HG02759 (cell line): ENCODE data around the gene ACADSB.

Experiments used
- ATAC-seq: cut with Tn5 transposase; IDR thresholded peaks from one replicate; pipeline ENCODE4 v1.9.1; 2021; ENCODE audit warnings: mild to moderate bottlenecking, moderate library complexity; ENCODE audit not compliant: unreplicated experiment

The ACADSB gene

DNA sequence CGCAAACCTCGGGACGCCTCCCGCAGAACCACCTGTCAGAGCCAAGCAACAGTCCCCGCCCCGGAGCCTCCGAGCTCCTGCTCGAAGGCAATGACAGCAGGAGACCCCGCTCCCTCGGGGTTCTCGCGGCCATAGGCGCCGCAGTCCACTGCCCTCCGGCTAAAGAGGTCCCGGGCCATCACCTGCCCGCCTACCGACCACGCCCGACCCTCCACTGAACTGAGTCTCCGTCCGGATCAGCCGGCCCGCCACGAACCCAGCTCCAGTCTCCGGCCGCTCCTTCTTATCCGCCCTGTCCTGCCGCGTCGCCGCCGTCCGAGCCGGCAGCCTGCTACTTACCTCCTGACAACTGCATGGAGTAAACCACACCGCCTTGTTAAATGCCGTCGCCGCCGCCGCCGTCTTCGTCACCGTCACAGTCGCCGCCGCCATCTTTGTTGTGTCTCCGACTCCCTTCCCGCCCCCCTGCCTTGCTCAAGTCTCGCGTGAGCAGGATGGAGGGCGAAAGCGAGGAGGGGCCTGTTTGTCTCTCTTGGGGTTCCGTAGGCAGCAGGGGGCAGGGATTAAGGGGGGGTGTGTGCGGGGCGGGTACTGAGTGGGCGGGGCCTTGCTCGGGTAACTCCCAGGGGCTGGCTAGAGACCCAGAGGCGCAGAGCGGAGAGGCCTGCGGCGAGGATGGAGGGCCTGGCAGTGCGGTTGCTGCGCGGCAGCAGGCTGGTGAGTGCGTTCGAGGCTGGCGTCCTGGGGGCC, at the start of gene ACADSB, which contains the start of gene IKZF5:
Gene ACADSB, plus strand, starts transcription at position 652 of the 750 bp plus-strand sequence. Its CDS starts 24 bp downstream, at position 676.
Gene IKZF5, minus strand, starts transcription at position 441 of the 750 bp plus-strand sequence. CDS start 10,170 bp downstream, outside the sequence.
- ATAC-seq: peak; percentile 89

DNA sequence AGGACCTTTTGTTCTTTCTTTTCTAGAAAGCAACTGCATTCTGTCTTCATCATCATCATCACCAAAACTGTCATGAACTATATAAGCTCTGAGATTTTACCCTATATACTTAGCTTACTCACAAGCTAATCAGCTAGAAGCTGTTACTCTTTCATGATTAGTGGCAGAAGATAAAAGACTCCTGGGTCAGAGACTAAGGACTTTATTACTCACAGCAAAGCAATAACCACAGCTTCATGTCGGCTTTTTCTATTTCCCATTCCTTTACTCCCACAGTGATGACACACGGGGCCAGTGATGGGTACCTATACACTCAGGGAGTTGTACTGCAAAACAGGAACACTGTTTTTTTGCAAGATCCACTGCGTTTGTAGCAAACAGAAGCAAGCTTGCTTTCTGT, 46.4 kb upstream of the ACADSB start:
- no peak for ATAC-seq

DNA sequence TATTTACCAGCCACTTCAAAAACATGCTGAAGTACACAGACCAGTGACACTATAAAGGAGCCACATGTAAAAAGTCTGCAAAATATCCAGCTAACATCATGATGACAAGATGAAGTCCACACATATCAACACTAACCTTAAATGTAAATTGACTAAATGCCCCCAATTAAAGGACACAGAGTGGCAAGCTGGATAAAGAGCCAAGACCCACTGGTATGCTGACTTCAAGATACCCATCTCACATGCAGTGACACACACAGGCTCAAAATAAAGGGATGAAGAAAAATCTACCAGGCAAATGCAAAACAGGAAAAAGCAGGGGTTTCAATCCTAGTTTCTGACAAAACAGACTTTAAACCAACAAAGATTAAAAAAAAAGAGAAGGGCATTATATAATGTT, 41.9 kb upstream of the ACADSB start:
- ATAC-seq: no peak

DNA sequence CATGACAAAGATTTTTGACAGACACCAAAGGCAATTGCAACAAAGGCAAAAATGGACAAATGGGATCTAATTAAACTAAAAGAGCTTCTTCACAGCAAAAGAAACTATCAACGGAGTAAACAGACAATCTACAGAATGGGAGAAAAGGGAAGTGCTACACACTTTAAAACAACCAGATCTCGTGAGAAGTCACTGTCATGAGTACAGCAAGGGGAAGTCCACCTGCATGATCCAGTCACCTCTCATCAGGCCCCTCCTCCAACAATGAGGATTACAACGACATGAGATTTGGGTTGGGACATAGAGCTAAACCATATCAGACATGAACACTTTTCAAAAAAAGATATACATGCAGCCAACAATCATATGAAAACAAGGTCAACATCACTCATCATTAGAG, 40.1 kb upstream of the ACADSB start:
- no peak for ATAC-seq

DNA sequence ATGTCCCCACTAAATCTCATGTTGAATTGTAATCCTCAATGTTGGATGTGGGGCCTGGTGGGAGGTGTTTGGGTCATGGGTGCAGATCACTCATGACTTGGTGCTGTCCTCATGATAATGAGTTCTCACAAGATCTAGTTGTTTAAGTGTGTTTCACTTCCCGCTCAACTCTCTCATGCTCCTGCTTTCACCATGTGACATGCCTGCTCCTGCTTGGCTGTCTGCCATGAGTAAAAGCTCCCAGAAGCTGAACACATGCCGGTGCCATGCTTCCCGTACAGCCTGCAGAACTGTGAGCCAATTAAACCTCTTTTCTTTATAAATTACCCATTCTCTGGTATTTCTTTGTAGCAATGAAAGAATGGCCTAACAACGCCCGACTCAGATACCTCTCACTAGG, 34.8 kb upstream of the ACADSB start:
- no peak for ATAC-seq

DNA sequence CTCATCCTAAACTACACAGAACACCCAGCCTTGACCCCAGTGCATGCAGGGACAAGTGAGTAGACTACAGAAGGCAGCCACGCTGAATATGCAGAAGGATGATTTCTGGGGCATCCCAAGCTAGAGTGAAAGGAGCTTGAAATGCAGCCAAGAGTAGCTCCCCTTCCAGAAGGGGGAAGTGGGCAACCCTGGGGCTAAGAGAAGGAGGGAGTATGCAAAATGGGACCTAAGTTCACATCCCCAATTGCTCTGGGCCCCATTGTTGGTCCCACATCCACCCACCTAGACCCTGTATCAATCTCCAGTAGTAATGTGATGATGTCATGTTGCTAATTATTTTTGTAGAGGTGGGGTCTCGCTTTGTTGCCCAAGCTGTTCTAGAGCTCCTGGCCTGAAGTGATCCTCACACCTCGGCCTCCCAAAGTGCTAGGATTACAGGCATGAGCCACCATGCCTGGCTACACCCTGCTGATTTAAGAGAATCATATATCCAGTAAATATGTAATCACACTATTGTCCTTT, 34.2 kb upstream of the ACADSB start:
- ATAC-seq: no peak

DNA sequence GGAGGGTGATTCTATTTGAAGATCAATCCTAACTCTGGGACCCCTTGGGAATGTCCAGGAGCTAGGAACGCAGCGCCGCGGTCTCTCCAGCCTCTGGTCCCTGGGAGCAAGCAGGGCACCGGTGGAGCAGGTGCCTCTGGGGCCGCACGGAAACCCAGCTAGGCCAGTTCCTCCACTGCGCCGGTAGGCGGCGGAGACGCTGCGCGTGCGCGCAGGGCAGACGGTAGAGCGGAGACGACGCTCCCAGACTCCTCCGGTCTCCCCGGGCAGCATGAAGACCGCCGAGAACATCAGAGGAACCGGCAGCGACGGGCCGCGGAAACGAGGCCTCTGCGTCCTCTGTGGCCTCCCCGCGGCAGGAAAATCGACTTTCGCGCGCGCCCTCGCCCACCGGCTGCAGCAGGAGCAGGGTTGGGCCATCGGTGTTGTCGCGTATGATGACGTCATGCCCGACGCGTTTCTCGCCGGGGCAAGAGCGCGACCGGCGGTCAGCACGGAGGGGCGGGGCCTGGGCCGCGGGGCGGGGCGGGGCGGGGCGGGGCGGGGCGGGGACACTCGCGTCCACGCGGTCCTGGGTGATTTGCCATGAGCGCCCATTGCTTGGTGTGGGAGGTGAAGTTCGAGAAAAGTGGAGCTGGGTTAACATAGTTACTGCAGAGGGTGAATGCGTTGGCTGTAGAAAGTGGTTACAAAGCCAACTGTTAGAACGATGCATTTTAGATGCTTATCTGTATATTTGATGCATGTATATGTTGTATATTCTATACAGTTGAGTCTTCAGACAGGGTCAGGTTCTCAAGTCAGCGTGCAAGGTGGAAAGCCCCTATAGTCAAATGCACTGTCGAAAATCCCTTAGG, 28.4 kb upstream of the ACADSB start, which contains the start of gene PSTK:
Gene PSTK, plus strand, starts transcription at position 193 of the 857 bp plus-strand sequence. Its CDS starts 79 bp downstream, at position 272.
- peak; percentile 97 for ATAC-seq

DNA sequence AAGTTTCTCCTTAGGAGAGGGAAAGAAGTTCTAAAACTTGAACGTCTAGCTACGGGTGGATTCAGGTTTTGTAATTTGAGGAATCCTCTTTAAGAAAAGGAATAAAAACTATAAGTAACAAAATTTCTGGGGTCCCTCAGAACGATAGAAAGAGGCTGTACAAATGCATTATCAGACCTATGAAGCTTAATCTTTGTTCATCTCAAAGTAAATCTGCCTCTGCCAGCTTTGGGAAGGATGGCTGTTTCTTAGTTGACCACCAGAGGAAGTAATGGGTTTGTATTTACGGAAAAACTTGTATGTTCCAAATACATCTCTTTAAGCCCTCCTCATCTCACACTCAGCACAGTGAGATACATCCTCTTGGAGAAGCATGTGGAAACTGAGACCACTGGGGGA, 27.7 kb upstream of the ACADSB start:
- ATAC-seq: no peak

DNA sequence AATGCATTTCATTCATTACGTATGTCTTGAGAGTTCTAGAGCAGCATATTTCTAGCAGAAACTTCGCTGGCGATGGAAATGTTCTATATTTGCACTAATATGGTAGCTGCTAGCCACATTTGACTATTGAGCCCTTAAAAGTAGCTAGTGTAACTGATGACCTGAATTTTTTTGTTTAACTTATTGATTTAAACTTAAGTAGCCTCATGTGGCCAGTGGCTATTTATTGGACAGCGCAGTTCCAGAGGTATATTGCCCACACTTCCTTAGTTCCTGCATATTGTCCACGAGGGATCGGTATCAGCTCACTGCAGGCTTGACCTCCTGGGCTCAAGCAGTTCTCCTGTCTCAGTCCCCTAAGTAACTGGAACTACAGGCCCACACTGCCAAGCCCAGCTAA, 24.9 kb upstream of the ACADSB start:
- ATAC-seq: no peak

DNA sequence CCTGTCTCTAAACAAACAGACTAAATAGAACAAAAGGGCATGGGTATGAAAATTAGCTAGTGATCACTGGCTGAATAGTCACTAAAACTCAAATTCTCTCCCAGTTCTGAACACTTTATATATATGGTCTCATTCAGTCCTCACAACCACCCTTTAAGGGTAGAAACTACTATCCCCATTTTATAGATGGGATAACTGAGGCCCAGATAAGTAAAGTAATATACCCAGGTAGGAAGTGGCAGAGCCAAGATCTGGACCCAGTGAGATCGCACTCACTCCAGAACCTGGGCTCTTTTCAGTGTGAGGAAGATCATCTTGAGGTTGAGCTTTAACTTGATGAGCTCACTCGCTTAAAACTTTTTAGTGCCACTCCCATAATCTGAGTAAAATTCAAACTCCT, 24.1 kb upstream of the ACADSB start:
- no peak for ATAC-seq

DNA sequence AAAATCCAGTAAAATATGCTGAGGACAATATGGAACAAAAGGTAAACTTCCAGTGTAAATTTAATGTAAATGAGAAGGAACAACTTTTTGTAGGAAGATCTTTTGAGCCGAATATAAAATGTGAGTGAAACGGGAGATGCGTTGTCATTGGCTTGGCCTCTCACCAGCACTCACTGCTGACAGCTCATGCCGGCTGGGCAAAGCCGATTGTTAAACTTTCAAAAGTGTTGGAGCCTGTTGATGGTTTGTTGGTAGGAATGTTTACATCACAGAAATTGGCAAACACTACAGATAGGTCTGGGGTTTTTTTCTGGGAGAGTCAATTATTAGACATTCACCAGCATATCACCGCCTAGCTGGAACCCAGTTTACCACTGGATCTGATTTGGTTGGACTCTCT, 22.5 kb upstream of the ACADSB start:
- ATAC-seq: no peak

DNA sequence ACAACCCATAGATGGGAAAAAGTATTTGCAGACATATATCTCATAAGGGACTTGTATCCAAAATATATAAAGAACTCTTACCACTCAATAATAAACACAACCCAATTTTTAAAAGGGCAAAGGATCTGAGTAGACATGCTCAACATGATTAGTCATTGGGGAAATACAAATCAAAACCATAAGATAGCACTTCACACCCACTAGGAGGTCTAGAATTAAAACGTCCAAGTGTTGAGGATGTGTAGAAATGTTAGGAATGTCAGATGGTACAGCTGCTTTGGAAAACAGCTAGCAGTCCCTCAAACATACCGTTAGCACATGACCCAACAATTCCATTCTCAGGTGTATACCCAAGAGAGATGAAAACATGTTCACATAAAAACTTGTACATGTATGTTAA, 20.3 kb upstream of the ACADSB start:
- ATAC-seq: no peak

DNA sequence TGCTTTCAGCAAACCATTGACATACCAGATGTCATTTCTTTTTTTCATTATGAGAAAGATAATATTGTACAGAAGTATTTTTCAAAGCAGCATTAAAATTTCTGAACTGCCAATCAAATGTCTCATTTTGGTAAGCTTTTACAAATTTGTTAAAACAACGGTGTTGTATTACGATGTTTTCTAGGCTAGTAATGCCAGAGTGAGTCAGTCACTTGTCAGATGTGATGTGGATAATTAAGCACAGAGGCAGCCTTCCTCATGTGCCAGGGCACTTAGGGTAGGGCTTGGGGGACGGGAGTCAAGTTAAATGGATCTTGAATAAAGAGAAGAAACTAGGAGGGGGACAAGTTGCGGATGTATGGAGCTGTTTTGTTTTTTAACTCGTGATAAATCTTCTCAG, 18.5 kb upstream of the ACADSB start:
- ATAC-seq: no peak

DNA sequence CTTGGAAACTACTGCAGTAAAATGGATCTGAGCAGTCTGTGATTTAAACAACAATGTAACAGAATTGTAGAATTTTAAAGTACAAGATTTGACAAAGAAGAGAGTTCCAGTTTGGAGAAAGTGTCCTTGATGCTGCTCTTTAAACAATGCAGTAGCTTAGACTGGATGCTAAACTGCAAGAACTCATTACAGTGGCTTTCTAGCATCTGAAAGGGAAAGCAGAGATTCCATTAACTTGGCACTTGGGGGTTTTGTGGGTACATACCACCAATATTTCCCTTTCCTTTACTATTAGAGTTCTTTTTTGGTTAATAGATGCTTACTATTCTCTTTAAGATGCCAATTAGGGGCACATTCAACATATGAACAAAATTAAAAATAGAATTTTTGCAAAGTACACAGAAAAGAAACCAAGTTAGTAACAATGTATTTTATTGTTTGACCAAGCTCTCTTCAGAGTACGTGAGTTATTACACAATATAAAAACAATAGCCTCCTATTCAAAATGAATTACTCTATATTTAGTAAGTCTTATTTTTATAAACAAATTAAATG, 16.7 kb upstream of the ACADSB start:
- ATAC-seq: no peak

DNA sequence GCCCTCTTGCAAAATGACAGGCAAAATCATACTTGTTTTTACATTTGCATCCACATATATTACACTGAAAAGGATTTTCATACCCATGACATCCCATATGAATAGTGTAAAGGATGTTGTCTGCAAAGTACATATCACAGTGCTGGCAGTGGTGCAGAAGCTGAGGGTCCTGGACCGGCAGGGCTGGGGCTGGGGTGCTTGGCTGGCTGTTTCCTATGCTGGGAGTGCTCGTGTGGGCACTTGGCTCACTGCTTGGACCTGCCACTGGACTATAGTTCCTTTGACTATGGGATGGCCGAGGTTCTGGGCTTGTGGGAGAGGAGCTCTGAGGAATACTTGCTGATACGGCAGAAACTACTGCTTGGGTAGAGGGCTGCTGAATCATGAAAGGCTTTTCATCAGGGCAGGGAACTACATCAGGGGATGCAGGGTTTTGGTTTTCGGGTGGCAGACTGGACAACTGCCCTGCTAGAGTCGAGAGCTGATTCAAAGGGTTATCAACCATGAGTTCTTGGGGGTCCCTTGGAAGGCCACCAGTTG, 14.9 kb upstream of the ACADSB start:
- no peak for ATAC-seq

DNA sequence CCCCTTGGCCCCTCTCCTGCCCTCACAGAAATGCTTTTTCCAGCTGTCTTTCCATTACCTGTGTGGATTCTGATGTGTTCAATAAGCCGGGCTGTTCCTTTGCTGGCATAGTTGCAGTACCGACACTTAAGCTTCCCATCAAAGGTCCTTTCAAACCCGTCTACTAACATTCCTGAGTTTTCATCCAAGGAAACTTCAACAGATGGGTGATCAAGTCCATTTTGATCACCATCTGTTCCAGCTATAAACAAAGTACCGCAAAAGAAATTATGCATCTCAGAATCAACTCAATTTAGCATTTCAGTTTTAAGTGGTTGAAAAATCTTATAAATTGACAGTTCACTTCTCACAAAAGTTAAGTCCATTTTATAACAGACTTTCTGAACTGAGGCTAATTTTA, 12.9 kb upstream of the ACADSB start:
- ATAC-seq: no peak

DNA sequence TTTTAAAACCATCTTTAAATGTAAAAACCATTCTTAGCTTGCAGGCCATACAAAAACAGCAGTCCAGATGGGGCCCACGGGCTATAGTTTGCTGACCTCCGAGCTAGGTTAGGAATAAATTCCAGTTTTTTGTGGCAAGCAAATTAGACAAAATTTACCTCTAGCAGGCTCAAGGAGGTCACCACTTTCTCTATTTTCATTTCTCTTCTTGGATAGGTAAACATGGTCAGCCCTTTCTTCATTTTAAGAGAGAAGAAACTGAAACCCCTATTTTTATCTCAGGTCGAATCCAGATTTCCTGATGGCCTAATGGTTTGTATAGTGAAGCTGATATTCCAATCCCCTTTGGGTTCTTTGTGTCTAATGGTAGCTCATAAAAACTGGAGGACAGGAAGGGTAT, 10.9 kb upstream of the ACADSB start:
- no peak for ATAC-seq

DNA sequence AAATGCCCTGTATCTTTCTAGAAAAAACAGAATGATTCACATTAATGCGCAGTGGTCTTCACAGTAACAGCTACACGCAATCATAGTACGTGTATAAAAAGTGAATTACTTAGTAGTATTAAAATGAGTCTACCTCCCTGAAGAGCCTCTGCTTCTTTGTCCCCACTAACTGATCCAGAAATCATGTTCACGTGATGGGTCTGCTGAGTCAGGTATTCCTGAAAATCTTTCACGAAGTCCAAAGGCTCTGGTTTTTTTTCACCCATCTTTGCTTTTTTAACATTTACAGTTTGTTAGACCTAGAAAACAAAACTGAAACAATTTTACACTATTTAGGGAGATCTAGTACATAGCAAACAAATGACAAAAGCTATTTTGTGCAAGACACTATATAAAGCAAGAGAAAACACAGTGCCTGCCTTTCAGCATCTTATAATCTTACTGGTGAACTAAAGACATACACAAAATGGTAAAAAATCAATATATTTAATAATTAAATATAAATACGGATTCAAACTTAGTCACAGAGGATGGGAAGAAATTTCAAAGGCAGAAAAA, 10.4 kb upstream of the ACADSB start:
- no peak for ATAC-seq

DNA sequence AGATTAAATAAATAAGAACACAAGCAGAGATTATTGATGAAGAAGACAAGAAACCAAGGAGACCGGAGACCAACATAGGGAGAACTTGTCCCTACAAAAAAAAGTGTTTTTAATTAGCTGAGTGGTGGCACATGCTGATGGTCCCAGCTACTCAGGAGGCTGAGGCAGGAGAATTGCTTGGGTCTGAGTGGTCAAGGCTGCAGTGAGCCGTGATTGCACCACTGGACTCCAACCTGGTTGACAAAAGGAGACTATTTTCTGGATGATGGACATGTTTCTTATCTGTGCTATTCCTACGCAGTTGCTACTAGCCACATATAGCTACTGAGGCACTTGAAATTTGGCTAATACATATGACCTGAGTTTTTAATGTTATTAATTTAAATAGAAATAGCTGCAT, 9.9 kb upstream of the ACADSB start:
- no peak for ATAC-seq

DNA sequence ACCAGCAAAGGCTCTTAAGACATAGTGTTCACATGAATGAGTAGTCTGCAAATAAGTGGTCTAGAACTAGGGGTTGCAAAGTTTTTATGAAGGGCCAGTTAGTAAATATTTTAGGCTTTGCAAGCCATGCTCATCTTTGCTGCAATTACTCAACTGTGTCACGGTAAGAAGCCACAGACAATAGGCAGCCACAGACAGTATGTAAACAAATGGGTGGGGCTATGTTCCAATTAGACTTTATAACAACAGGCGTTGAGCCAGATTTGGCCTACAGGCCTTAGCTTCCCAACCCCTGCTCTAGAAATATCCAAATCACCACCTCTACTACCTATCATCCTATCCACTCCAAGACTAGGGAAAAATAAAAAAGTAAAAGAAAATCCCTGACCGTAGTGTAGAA, 9.5 kb upstream of the ACADSB start:
- no peak for ATAC-seq

DNA sequence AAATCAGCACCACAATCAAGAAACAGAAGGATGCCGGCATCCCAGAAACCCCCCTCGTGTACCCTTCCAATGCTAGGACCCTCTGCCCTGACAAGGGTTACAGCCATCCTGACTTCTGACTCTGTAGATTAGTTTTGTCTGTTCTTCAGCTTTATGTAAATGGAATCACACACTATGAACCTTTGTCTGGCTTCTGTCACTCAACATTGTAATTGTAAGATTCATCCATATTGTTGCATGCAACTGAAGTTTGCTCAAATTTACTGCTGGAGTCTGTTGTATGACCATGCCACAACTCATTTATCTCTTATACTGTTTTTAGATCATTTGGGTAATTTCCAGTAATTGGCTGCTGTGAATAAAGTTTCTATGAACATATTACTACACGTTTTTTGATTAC, 8.7 kb upstream of the ACADSB start:
- ATAC-seq: no peak
